HG03108 (cell line): Measurements from ENCODE around the gene SHISAL1.

Experiments
- ATAC-seq: cut with Tn5 transposase; IDR thresholded peaks from one replicate; pipeline ENCODE4 v1.9.1; 2021; ENCODE audit warnings: moderate library complexity; ENCODE audit not compliant: unreplicated experiment

Gene SHISAL1

GRCh38 chr22:44213489-44214043 lies 99.2 kb downstream of the SHISAL1 start:
- ATAC-seq = no peak

GRCh38 chr22:44212936-44213335 lies 99.8 kb downstream of the SHISAL1 start:
- ATAC-seq = no peak

- ATAC-seq = no peak
Observed at GRCh38 chr22:44211946-44212930, 100.5 kb downstream of the SHISAL1 start.

- no peak for ATAC-seq
Observed at GRCh38 chr22:44211256-44211945, 101.3 kb downstream of the SHISAL1 start.

- ATAC-seq = no peak
Observed at GRCh38 chr22:44210722-44211121, 102.0 kb downstream of the SHISAL1 start.

- ATAC-seq = no peak
Observed at GRCh38 chr22:44209343-44209742, 103.4 kb downstream of the SHISAL1 start.

GRCh38 chr22:44207981-44208317 lies 104.8 kb downstream of the SHISAL1 start:
- ATAC-seq = no peak

GRCh38 chr22:44207173-44207980 lies 105.4 kb downstream of the SHISAL1 start:
- ATAC-seq = no peak

- no peak for ATAC-seq
Observed at GRCh38 chr22:44206696-44207095, 106.1 kb downstream of the SHISAL1 start.

- no peak for ATAC-seq
Observed at GRCh38 chr22:44206330-44206645, 106.5 kb downstream of the SHISAL1 start.

- ATAC-seq = no peak
Observed at GRCh38 chr22:44205516-44206329, 107.0 kb downstream of the SHISAL1 start.

- ATAC-seq = no peak
Observed at GRCh38 chr22:44204739-44205515, 107.8 kb downstream of the SHISAL1 start.

GRCh38 chr22:44203203-44203602 lies 109.5 kb downstream of the SHISAL1 start:
- ATAC-seq = no peak

- no peak for ATAC-seq
Observed at GRCh38 chr22:44202261-44202789, 110.4 kb downstream of the SHISAL1 start.

- no peak for ATAC-seq
Observed at GRCh38 chr22:44201665-44202064, 111.1 kb downstream of the SHISAL1 start.

GRCh38 chr22:44200855-44201550 lies 111.7 kb downstream of the SHISAL1 start:
- ATAC-seq = no peak

- no peak for ATAC-seq
Observed at GRCh38 chr22:44200451-44200850, 112.3 kb downstream of the SHISAL1 start.

- no peak for ATAC-seq
Observed at GRCh38 chr22:44199866-44200265, 112.9 kb downstream of the SHISAL1 start.

- no peak for ATAC-seq
Observed at GRCh38 chr22:44199164-44199563, 113.6 kb downstream of the SHISAL1 start.
